Psoas muscle (tissue), 8 donors: Measurements from ENCODE around the gene LENEP. TPM values are rescaled to one million over a fixed set of nuclear protein-coding genes. Genes with fewer than 3 reads are reported as not detected.
A peak's percentile ranks its signal among the peaks of the same experiment; 100 is the strongest.

ENCODE experiments used
- ATAC-seq, 4 donors: fragments of 200-7000 bp; cut with Tn5 transposase; one replicate each; pipeline ENCODE4 v1.9.1; 2020; ENCODE audit warnings: moderate library complexity in 3 of 4, mild to moderate bottlenecking in 2 of 4
- DNase-seq, 2 donors: peaks; one replicate each; pipeline ENCODE4 v3.0.0-alpha.2; 2020
- H3K27ac ChIP-seq: fragments of 200-600 bp; one replicate; pipeline ENCODE4 v1.8.0; 2022
- H3K27me3 ChIP-seq, 3 donors: fragments of 200-600 bp in 1 of 3; one replicate each; pipeline versions ENCODE4 v1.6.1 to v1.8.0; 2013 to 2022; ENCODE audit warnings: low read length in 2 of 3, mild to moderate bottlenecking in 2 of 3, moderate library complexity in 1 of 3; ENCODE audit not compliant: insufficient read depth in 3 of 3
- H3K36me3 ChIP-seq, 2 donors: fragments of 200-600 bp in 1 of 2; one replicate each; pipeline versions ENCODE4 v1.6.1 to v1.8.0; 2013 to 2022; ENCODE audit warnings: low read depth in 1 of 2, mild to moderate bottlenecking in 1 of 2, moderate library complexity in 1 of 2; ENCODE audit not compliant: insufficient read depth in 1 of 2
- H3K4me1 ChIP-seq: fragments of 200-600 bp; one replicate; pipeline ENCODE4 v1.8.0; 2022
- H3K4me3 ChIP-seq: fragments of 200-600 bp; one replicate; pipeline ENCODE4 v1.8.0; 2022; ENCODE audit warnings: mild to moderate bottlenecking
- H3K9me3 ChIP-seq: fragments of 200-600 bp; one replicate; pipeline ENCODE4 v1.8.0; 2022
- WGBS, 3 donors: extraction: QIAGEN DNeasy Blood & Tissue Kit; methylation state at CpG; one replicate each; pipeline versions ENCODE4 v1.1.6 to v1.1.7; 2013; 5-methylcytosine and 5-hydroxymethylcytosine counted together
- intact Hi-C, 2 donors: fragments of 100-400 bp; cut with DNase I; formaldehyde crosslinking; loops; one replicate each; pipeline versions ENCODE4 v1.11.0 to v1.14.2; 2022
- polyA plus RNA-seq, 3 donors: library from polyadenylated mRNA; stranded (reverse); fragments of 200-250 nt; gene quantifications; one replicate each; pipeline ENCODE4 v1.2.3, GENCODE V29; 2013
- total RNA-seq, 4 donors: library from RNA; stranded (reverse); fragmentation: NEBNext Ultra II Directional in 2 of 4; extraction: Animal tissue kit (Norgen Biotek cat#: 25700) in 2 of 4; gene quantifications; one replicate each; pipeline versions ENCODE4 v1.2.1 to v1.2.4, GENCODE V29; 2021 to 2023
- TF ChIP-seq, protein P1 (sequence below): fragments of 200-600 bp; IDR thresholded peaks from one replicate; pipeline ENCODE4 v1.8.0; 2022; ENCODE audit warnings: antibody characterized with exemption
- donor health status: healthy with polysubstance abuse.
- donor health status: DM: no; HTN: no; CAD: no; lungs with moderate emphysema.
- donor health status: Bipolar disorder and iron deficiency.
- donor health status: healthy.
- donor health status: DM: yes; HTN: yes; CAD: no.
- donor health status: DM: no; HTN: no; CAD: no.
- donor health status: DM: no; HTN: no; CAD: no.
- donor health status: DM: yes; HTN: yes; CAD: no.

LENEP gene
- total and polyA plus RNA-seq, 7 donors, result not detected

DNA sequence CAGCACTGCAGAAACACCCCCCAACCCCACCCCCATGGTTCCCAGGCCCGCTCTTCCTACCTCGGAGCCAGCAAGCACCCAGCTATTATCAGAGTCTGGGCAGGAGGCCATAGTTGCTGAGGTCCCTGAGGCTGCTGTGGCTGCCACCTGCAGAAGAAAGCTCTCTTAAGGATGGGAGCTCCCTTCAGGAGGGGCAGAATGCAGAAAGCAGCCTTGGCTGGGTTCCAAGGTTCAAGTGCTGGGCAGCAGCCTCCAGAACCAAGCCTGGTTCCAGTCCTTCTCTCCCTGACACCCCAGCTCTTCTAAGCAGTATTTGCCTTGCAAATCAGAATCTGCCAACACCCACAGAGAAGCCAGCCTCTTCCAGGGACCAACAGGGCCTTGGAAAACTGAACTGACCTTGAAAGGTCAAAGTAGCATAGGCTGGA lies 39.8 kb upstream of the LENEP start:
- H3K4me1 ChIP-seq, result peaks cover 47% of the 10 kb centered on the region
- ATAC-seq (no peak), DNase-seq (no peak)
- no peaks in the 10 kb centered on the region for H3K27me3 ChIP-seq
- H3K27ac ChIP-seq, result peak overlapping the region; percentile 88
- H3K36me3 ChIP-seq, result peaks cover 0 to 34% of the 10 kb centered on the region in 2 donors
- intact Hi-C loops, result loop anchor here in 1 of 2 donors (5.0 kb wide), 1 partner anchor 109 kb away; the partner anchor contains the start of gene EFNA4
- H3K9me3 ChIP-seq, result no peaks in the 10 kb centered on the region
- TF ChIP-seq, protein P1, sequence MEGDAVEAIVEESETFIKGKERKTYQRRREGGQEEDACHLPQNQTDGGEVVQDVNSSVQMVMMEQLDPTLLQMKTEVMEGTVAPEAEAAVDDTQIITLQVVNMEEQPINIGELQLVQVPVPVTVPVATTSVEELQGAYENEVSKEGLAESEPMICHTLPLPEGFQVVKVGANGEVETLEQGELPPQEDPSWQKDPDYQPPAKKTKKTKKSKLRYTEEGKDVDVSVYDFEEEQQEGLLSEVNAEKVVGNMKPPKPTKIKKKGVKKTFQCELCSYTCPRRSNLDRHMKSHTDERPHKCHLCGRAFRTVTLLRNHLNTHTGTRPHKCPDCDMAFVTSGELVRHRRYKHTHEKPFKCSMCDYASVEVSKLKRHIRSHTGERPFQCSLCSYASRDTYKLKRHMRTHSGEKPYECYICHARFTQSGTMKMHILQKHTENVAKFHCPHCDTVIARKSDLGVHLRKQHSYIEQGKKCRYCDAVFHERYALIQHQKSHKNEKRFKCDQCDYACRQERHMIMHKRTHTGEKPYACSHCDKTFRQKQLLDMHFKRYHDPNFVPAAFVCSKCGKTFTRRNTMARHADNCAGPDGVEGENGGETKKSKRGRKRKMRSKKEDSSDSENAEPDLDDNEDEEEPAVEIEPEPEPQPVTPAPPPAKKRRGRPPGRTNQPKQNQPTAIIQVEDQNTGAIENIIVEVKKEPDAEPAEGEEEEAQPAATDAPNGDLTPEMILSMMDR, result no peak
- WGBS, 3 donors, result 21 to 51% (median 48%) methylated on average over 2 of the region's 2 CpGs
- H3K4me3 ChIP-seq, result peak overlapping the region; percentile 71

DNA sequence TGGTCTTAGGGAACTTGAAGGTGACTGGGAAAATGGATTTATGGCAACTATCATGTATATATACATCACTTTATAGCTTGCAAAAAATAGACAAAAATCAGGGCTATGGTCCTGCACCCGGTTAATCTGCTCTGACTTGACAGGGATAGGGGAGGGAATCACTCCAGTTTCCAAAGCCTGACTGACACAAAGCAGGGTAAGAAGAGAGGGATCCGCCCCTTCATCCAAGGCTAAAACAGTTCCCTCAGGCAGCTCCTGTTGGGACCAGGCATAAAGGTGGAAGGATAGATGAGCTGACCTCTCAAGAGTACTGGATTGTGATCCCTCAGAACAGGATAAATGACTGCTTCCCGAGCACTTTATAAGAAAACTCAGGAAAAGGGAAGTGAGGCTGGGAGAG lies 38.8 kb upstream of the LENEP start:
- TF ChIP-seq, protein P1, result no peak
- DNase-seq (no peak), ATAC-seq (no peak)
- Histone ChIP-seq H3K4me1 (peaks cover 47% of the 10 kb centered on the region), H3K27me3 (no peaks in the 10 kb centered on the region), H3K4me3 (peak overlapping the region; percentile 71), H3K36me3 (peaks cover 0 to 36% of the 10 kb centered on the region in 2 donors), H3K9me3 (no peaks in the 10 kb centered on the region), H3K27ac (peak overlapping the region; percentile 88)
- WGBS, 3 donors, result 50 to 56% (median 53%) methylated on average over 3 of the region's 3 CpGs
- intact Hi-C loops, result loop anchor here in 1 of 2 donors (5.0 kb wide), 1 partner anchor 108 kb away; the partner anchor contains the start of gene EFNA4

DNA sequence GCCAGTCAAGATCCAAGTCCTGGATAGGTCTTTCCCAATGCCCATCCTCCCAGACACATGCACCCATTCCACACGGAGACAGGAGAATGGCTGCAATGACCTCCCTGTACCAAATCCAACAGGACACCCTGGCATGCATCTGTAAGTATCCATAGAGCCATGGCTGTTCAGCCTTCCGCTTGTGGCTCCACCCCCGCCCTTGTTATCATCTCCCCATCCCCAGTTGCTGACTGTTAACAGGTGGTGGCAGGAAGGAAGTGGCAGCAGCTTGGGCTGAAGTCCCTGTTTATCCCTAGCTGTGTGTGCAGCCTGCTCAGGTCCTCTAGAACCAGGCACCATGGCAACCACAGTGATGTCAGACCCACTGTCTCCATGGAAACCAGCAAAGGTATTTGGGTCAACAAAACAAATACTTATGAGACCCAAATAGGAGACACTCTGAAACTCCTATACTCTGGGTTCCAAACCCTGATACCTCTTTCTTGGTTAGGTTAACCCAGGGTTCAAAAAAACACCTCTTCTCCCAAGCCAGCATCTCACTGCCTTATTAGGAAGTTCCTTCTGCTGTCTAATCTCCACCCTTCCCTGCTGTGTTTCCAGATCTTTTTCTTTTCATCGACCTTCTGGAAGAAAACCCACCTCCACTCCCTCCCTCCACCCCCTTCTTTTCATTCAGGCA lies 38.2 kb upstream of the LENEP start:
- H3K4me3 ChIP-seq, result peak overlapping the region; percentile 71
- WGBS, 3 donors, result 0 to 15% (median 12%) methylated on average over 4 of the region's 4 CpGs
- DNase-seq, result peak in 1 of 2 donors; percentile 71
- H3K9me3 ChIP-seq, result no peaks in the 10 kb centered on the region
- no peaks in the 10 kb centered on the region for H3K27me3 ChIP-seq
- H3K27ac ChIP-seq, result peak overlapping the region; percentile 88
- H3K4me1 ChIP-seq, result peaks cover 47% of the 10 kb centered on the region
- ATAC-seq, result peak; percentile 18 to 59 (median 38)
- intact Hi-C loops, result no loop called here
- peaks cover 0 to 33% of the 10 kb centered on the region in 2 donors for H3K36me3 ChIP-seq
- TF ChIP-seq, protein P1, result no peak

DNA sequence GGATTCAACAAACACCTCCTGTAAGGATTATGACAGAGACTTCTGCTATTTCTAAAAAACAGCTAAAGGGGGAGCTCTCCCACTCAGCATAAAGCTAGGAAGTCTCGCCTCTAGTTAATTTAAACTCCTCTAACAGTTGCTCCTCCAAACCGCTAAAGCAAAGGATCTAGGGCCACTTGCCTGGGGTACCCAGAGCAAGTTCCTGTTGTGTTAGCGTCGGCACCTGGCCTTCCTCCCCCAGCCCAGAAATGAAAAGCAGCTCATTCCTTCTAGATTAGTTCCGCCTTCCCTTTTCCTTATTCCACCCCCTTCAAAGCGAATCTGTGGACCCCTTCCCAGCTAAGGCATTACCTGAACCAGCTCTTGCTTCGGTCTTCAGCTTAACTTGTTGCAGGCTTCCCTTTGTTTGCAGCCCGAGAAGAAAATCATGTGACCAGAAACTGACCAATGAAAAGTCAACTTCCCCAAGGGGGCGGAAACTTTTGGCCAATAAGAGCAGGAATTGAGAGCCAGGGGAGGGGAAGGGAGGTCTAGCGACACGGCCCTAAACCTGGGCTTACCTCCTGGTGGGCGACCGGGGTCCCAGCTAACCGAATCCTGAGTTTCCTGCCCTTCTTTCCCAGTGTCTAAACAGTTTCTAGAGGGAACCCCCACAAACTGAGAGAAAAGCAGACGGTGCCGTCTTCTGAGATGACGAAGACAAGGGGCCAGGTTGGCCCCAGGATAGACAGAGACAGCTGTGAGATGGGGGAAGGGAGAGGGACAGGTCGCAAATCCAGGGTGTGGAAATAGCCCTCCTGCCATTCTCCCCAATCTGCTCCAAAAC lies 37.5 kb upstream of the LENEP start, which contains the start of gene PBXIP1:
Gene PBXIP1 (minus strand): TSS at position 382 of the 826 bp plus-strand sequence. CDS start 2,378 bp downstream, outside the sequence.
- WGBS, 3 donors, result 0 to 1% (median 1%) methylated on average over 18 of the region's 18 CpGs
- intact Hi-C loops, result loop anchor here in 1 of 2 donors (1.0 kb wide), 1 partner anchor 43 kb away; no protein-coding TSS in a partner anchor
- peak; percentile 87 to 91 (median 88) for ATAC-seq

More for the DNA sequence above, 37.5 kb upstream of the LENEP start, which contains the start of gene PBXIP1:
- Histone ChIP-seq H3K4me3 (peak within 1 kb of the TSS; percentile 71), H3K27ac (peak within 1 kb of the TSS; percentile 88), H3K4me1 (peaks cover 54% of the 10 kb centered on the region), H3K27me3 (no peaks in the 10 kb centered on the region), H3K9me3 (no peaks in the 10 kb centered on the region), H3K36me3 (peaks cover 0 to 25% of the 10 kb centered on the region in 2 donors)
- TF ChIP-seq, protein P1, result no peak
- DNase-seq, result peak; percentile 54 to 75
